NCI-H82 treated with DMSO at 0.1 percent for 48 hours (cell line): ENCODE measurements around the gene RAPH1.
A peak's percentile ranks its signal among the peaks of the same experiment; 100 is the strongest.

Source experiments
- DNase-seq: peaks from one replicate; lab custom pipeline; 2025; ENCODE audit not compliant: unreplicated experiment; lab: John Stamatoyannopoulos, UW

Gene RAPH1

GRCh38 chr2:203535078-203535783 is at the start of gene RAPH1:
RAPH1 (minus strand) TSS chr2:203535301; CDS start chr2:203495353, 39,948 bp downstream.
- DNase-seq: peak; percentile 64

GRCh38 chr2:203584784-203585183 is 49.7 kb upstream of the RAPH1 start:
- DNase-seq: no peak

GRCh38 chr2:203583701-203584100 is 48.6 kb upstream of the RAPH1 start:
- DNase-seq: no peak

GRCh38 chr2:203583084-203583695 is 48.1 kb upstream of the RAPH1 start:
- no peak for DNase-seq

- DNase-seq: no peak
Observed at GRCh38 chr2:203582468-203582867, 47.4 kb upstream of the RAPH1 start.

- no peak for DNase-seq
Observed at GRCh38 chr2:203580844-203581243, 45.7 kb upstream of the RAPH1 start.

GRCh38 chr2:203579730-203580129 is 44.6 kb upstream of the RAPH1 start:
- DNase-seq: no peak

- DNase-seq: no peak
Observed at GRCh38 chr2:203578759-203579643, 43.9 kb upstream of the RAPH1 start.

GRCh38 chr2:203574824-203575223 is 39.7 kb upstream of the RAPH1 start:
- DNase-seq: peak; percentile 5

GRCh38 chr2:203572316-203572715 is 37.2 kb upstream of the RAPH1 start:
- no peak for DNase-seq

- no peak for DNase-seq
Observed at GRCh38 chr2:203569677-203570316, 34.7 kb upstream of the RAPH1 start.

GRCh38 chr2:203567691-203568090 is 32.6 kb upstream of the RAPH1 start:
- no peak for DNase-seq

- no peak for DNase-seq
Observed at GRCh38 chr2:203566161-203566560, 31.1 kb upstream of the RAPH1 start.

- no peak for DNase-seq
Observed at GRCh38 chr2:203565076-203565475, 30.0 kb upstream of the RAPH1 start.

- peak; percentile 99 for DNase-seq
Observed at GRCh38 chr2:203562268-203562667, 27.2 kb upstream of the RAPH1 start.

GRCh38 chr2:203559641-203560040 is 24.5 kb upstream of the RAPH1 start:
- DNase-seq: no peak

GRCh38 chr2:203553784-203554183 is 18.7 kb upstream of the RAPH1 start:
- DNase-seq: no peak

- DNase-seq: no peak
Observed at GRCh38 chr2:203551778-203552177, 16.7 kb upstream of the RAPH1 start.

- no peak for DNase-seq
Observed at GRCh38 chr2:203550266-203550665, 15.2 kb upstream of the RAPH1 start.

- no peak for DNase-seq
Observed at GRCh38 chr2:203549406-203549805, 14.3 kb upstream of the RAPH1 start.

- no peak for DNase-seq
Observed at GRCh38 chr2:203548887-203549286, 13.8 kb upstream of the RAPH1 start.
